ENCODE data around the gene CACNG8. TPM values are rescaled to one million over a fixed set of nuclear protein-coding genes. Genes with fewer than 3 reads are reported as not detected.
"Not testable (repeated sequence)": the region's sequence is repeated elsewhere in the genome, so short reads cannot be mapped to it uniquely, and the experiment has no call there.

The CACNG8 gene
- total and polyA plus RNA-seq, 12 donors = under 0.01 to 0.06 (median 0.03) TPM; not detected in 7

DNA sequence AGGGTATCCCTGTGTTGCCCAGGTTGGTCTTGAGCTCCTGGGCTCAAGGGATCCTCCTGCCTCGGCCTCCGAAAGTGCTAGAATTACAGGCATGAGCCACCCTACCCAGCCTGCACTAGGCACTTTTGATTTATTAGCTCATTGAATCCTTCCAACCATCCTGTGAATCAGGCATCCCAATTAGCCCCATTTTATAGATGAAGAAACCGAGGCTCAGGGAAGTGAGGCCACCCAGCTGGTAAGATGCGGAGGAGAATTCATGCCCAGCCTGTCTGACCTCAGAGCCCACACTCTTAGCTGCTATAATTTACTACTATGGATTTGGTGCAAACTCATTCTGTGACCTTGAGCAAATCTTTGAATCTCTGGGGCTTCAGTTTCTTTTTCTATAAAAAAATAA is 17.8 kb upstream of the CACNG8 start:
- H3K9me3 ChIP-seq (replicated peaks in 1 of 3) = no peaks in the 10 kb centered on the region
- no peaks in the 10 kb centered on the region for H3K4me1 ChIP-seq (replicated peaks in 1 of 2)
- no peak overlapping the region for H3K4me3 ChIP-seq
- no peak for TF ChIP-seq POLR2A (IDR thresholded peaks at IDR 0.05)
- TF ChIP-seq, protein P1, sequence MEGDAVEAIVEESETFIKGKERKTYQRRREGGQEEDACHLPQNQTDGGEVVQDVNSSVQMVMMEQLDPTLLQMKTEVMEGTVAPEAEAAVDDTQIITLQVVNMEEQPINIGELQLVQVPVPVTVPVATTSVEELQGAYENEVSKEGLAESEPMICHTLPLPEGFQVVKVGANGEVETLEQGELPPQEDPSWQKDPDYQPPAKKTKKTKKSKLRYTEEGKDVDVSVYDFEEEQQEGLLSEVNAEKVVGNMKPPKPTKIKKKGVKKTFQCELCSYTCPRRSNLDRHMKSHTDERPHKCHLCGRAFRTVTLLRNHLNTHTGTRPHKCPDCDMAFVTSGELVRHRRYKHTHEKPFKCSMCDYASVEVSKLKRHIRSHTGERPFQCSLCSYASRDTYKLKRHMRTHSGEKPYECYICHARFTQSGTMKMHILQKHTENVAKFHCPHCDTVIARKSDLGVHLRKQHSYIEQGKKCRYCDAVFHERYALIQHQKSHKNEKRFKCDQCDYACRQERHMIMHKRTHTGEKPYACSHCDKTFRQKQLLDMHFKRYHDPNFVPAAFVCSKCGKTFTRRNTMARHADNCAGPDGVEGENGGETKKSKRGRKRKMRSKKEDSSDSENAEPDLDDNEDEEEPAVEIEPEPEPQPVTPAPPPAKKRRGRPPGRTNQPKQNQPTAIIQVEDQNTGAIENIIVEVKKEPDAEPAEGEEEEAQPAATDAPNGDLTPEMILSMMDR (IDR thresholded peaks at IDR 0.05) = no peak
- intact Hi-C loops (cut with DNase I) = no loop called here
- no peaks in the 10 kb centered on the region for H3K36me3 ChIP-seq (replicated peaks in 1 of 2)
- no peak for DNase-seq
- H3K27ac ChIP-seq = no peak overlapping the region
- WGBS, 4 donors = 71 to 78% (median 73%) methylated on average over 4 of the region's 4 CpGs
- H3K27me3 ChIP-seq = peaks cover 34% of the 10 kb centered on the region

DNA sequence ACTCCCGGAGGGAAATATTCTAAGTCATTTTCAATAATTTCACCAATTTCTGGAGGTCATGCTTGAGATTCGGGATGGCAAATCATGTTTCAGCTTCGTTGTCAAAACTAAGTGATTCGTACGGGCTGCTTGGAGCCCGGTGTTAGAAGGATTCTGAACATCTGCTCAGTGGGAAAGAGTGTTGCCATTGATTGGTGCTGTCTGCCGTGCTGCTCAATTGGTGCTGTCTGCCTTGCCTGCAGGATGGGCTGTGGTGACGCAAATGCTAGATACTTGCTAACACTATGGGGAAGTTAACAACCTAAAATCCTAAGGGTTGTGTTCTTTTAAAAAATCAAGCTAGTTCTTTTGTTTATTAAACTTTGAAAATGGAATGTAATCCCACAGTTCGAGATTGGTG is 17.3 kb upstream of the CACNG8 start:
- no peaks in the 10 kb centered on the region for H3K4me1 ChIP-seq (replicated peaks in 1 of 2)
- intact Hi-C loops (cut with DNase I) = no loop called here
- TF ChIP-seq, protein P1 (IDR thresholded peaks at IDR 0.05) = no peak
- no peak for TF ChIP-seq POLR2A (IDR thresholded peaks at IDR 0.05)
- H3K27ac ChIP-seq = no peak overlapping the region
- H3K4me3 ChIP-seq = no peak overlapping the region
- no peak for DNase-seq
- H3K36me3 ChIP-seq (replicated peaks in 1 of 2) = no peaks in the 10 kb centered on the region
- no peaks in the 10 kb centered on the region for H3K9me3 ChIP-seq (replicated peaks in 1 of 3)
- WGBS, 4 donors = 36 to 40% (median 38%) methylated on average over 9 of the region's 9 CpGs
- peaks cover 34% of the 10 kb centered on the region for H3K27me3 ChIP-seq

DNA sequence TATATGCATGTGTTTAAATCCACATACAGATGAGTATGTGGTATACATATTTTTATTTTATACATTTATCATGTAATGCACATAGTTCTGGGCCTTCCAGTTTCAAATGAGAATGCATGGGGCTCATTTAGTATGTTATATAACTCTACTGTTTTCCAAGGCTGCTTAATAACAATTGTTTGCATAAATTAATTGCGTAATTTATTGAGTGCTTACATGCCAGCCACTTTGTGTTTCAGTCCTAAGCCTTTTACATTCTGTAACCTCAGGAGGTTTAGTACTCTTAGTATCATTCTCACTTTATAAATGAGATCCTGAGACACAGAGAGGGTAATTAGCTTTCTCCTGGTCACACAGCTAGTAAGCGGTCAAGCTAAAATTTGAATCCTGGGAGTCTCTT is 16.7 kb upstream of the CACNG8 start:
- DNase-seq = no peak
- TF ChIP-seq, protein P1 (IDR thresholded peaks at IDR 0.05) = no peak
- TF ChIP-seq POLR2A (IDR thresholded peaks at IDR 0.05) = no peak
- peaks cover 34% of the 10 kb centered on the region for H3K27me3 ChIP-seq
- 93 to 100% (median 99%) methylated on average over 2 of the region's 2 CpGs for WGBS, 4 donors
- H3K4me1 ChIP-seq (replicated peaks in 1 of 2) = no peaks in the 10 kb centered on the region
- no peaks in the 10 kb centered on the region for H3K36me3 ChIP-seq (replicated peaks in 1 of 2)
- no peak overlapping the region for H3K4me3 ChIP-seq
- H3K9me3 ChIP-seq (replicated peaks in 1 of 3) = no peaks in the 10 kb centered on the region
- intact Hi-C loops (cut with DNase I) = no loop called here
- no peak overlapping the region for H3K27ac ChIP-seq

DNA sequence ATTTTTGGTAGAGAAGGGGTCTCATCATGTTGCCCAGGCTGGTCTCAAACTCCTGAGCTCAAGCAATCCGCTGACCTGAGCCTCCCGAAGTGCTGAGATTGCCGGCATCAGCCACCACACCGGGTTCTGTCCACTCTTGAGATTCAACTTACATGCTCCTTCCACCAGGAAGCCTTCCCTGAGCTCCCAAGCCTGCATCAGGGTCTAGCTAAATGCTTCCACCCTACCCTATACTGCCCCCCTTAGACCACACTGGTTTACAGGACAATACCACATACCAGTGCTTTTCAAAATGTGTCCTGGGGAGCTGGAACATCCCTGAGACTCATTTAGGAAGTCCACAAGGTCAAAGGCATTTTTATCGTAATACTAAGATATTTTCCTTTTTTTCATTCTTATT is 15.1 kb upstream of the CACNG8 start:
- peaks cover 23% of the 10 kb centered on the region for H3K27me3 ChIP-seq

DNA sequence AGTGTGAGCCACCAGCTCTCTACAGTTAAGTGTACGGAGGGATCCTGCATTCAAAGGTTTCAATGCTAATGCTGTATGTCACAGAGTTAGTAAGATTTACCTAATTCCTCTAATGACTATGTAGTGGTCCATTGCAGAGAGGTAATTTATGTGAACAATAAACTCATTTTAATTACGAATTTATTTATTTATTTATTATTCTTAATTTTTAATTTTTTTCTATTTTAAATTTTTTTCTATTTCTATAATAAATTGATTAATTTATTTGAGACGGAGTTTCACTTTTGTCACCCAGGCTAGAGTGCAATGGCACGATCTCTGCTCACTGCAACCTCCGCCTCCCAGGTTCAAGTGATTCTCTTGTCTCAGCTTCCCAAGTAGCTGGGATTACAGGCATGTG is 14.1 kb upstream of the CACNG8 start:
- WGBS, 4 donors = 57 to 77% (median 68%) methylated on average over 5 of the region's 5 CpGs

More for the DNA sequence above, 15.1 kb upstream of the CACNG8 start:
- Histone ChIP-seq H3K27ac (no peak overlapping the region), H3K9me3 (replicated peaks in 1 of 3) (no peaks in the 10 kb centered on the region), H3K4me3 (no peak overlapping the region), H3K4me1 (replicated peaks in 1 of 2) (no peaks in the 10 kb centered on the region), H3K36me3 (replicated peaks in 1 of 2) (no peaks in the 10 kb centered on the region)
- WGBS, 4 donors = 57 to 64% (median 59%) methylated on average over 5 of the region's 5 CpGs
- intact Hi-C loops (cut with DNase I) = no loop called here
- TF ChIP-seq, protein P1 (IDR thresholded peaks at IDR 0.05) = no peak
- DNase-seq = no peak

More for the DNA sequence above, 14.1 kb upstream of the CACNG8 start:
- H3K4me1 ChIP-seq (replicated peaks in 1 of 2); H3K9me3 ChIP-seq (replicated peaks in 1 of 3); intact Hi-C loops (cut with DNase I); H3K36me3 ChIP-seq (replicated peaks in 1 of 2); H3K27ac ChIP-seq; H3K4me3 ChIP-seq; DNase-seq: not testable (repeated sequence)
- peaks cover 18% of the 10 kb centered on the region for H3K27me3 ChIP-seq

Measured in adrenal gland (tissue), 12 donors.